Inflammatory macrophage (primary cell): Measurements from ENCODE around the gene TLE6.
"Not testable (repeated sequence)": the region's sequence is repeated elsewhere in the genome, so short reads cannot be mapped to it uniquely, and the experiment has no call there.

ENCODE experiments used
- DNase-seq, 2 donors: peaks; one replicate each; pipeline ENCODE4 v3.0.0-alpha.2; 2020 to 2022

Gene TLE6

DNA sequence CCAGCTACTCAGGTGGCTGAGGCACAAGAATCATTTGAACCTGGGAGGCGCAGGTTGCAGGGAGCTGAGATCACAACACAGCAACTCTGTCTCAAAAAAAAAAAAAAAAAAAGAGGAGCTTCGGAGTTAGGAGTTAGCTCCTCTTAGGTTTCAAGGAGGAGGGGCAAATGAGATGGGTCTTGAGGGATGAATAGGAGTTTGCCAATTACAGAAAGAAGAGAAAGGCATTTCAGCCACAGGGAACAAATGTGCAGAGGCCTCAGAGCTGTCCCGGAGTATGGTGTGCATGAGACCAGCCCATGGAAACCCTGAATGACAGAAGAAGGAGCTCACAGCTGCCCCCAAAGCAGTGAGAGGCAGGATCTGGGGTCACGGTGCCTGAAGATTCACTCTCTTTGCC lies 27.2 kb downstream of the TLE6 start:
- no peak for DNase-seq

- no peak for DNase-seq
Observed at GRCh38 chr19:3005345-3005744, 28.0 kb downstream of the TLE6 start.

DNA sequence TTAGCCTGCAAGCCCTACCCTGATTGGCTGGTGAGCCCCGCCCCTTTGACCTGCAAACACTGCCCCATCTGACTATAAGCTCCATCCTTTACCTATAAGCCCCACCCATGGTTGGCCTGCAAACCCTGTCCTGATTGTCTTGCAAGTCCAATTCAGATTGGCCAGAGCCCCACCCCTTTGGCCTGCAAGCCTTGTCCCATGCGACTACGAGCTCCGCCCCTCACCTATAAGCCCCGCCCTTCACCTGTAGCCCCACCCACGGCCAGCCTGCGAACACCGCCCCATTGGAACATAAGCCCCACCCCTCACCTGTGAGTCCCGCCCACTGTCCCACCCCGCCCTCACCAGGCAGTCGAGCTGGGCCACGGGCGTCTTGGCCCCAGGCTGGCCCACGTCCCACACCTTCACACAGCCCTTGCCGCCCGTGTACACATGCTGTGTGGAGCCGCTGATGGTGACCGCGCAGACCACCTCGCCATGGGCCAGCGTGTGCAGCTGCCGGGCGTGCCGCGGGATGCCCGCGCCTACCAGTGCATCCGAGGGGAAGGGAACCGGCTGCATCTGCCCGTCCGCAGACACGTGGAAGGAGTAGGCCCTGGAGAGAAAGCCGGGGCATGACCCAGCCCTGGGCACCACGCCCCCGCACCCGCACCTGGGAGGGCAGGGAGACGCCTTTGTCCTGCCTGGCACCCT lies 28.9 kb downstream of the TLE6 start:
- no peak for DNase-seq

DNA sequence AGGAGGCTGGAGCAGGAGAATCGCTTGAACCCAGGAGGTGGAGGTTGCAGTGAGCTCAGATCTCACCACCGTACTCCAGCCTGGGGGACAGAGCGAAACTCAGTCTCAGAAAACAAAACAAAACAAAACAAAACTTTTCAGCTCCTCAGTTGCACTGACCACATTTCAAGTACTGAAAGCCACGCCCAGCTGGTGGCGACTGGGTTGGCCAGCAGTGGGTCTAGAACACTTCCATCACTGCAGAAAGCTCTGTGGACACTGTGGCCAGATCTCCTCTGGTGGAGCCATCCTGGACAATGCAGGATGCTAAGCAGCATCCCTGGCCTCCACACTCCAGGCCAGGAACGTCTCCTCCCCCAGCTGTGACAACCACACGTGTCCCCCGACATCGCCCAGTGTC lies 30.6 kb downstream of the TLE6 start:
- DNase-seq: no peak

- no peak for DNase-seq
Observed at GRCh38 chr19:3008994-3009393, 31.6 kb downstream of the TLE6 start.

GRCh38 chr19:3010871-3011270 lies 33.5 kb downstream of the TLE6 start:
- no peak for DNase-seq

GRCh38 chr19:3012059-3012458 lies 34.7 kb downstream of the TLE6 start:
- not testable (repeated sequence) for DNase-seq

DNA sequence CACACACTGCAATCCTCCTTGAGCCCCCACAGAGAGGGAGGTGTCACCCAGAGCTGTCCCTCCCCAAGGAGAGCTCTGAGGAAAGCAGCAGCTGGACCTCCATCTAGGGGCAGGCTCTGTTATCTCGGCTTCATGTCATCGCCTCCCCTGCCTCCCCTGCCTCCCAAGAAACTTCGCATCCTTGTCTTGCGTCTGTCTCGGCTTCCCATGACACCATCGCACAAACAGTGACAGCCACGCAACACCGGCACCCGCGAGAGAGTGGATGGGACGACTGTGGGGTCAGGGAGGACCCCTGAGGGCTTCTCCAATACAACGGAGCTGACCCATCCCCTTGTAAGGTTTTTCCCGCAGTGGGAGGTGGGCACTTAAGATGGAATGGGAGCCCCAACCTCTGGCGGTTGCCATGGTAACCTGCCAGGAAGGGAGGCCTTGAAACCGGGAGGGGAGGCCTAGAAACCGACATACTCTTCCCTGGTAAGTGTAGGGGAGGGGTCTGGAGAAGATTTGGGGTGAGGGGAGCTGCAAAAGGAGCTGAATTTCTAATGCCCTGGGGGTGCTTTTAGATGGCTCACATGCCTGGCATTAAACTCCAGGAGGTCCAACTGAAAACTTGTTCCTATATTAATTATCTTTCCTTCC lies 35.4 kb downstream of the TLE6 start:
- no peak for DNase-seq

DNA sequence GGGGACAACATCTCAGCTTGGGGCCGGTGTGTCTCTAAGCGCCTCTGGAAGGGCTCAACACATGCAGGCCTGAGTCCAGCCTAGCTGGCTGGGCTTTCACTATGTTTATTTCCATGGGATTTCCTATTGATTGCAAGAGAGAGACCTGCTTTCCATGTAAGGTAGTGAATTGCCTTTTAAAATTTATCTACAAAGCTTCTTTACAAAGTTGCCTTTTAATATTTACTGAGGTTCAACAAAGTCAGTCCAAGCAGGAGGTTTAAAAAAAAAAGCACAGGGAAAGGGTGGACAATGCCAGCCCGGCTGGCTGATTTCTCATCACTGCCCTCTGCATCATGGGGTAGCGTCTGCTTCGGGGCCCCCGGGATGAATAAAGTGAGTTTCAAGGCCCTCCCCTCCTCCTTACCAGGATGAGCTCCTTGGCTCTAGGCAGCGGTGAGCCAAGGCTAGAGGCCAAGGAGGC lies 35.9 kb downstream of the TLE6 start:
- DNase-seq: no peak

GRCh38 chr19:3014135-3014534 lies 36.8 kb downstream of the TLE6 start:
- no peak for DNase-seq

GRCh38 chr19:3015126-3016057 lies 38.0 kb downstream of the TLE6 start:
- no peak for DNase-seq

GRCh38 chr19:3017923-3018322 lies 40.6 kb downstream of the TLE6 start:
- DNase-seq: no peak

GRCh38 chr19:3019211-3019854 lies 42.0 kb downstream of the TLE6 start:
- no peak for DNase-seq

- no peak for DNase-seq
Observed at GRCh38 chr19:3020321-3020960, 43.1 kb downstream of the TLE6 start.

- no peak for DNase-seq
Observed at GRCh38 chr19:3024509-3024869, 47.1 kb downstream of the TLE6 start.

DNA sequence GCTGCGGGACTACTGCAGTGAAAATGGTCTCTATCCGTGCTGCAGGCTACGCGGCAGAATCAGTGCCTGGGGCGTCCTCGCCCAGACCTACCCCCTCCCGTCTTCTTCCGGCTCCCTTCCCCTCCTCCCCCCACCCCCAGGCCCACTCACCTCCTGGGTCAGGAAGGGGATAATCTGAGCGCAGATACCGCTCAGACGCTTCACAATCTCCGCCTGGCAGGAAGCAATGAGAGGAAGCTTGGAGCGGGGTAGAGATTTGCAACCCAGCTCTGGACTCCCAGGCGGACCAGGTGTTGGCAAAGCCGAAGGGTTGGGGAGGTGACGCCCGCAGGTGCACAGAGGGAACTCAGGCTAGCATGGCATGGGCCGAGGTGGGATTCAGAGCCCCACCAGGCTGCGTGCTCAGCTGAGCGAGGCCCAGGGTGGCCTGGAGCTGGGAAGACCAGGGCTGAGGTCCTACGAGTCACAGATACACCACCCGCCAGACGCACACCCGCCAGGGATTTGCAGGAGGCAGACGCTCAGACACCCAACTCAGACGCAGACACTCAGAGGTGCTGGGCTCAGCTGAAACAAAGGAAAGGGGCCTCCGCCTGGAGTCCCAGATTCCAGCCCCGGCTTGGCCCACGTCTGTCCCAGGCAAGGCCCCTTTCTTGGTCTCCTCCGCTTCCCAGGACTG lies 47.6 kb downstream of the TLE6 start:
- no peak for DNase-seq

- no peak for DNase-seq
Observed at GRCh38 chr19:3025549-3025886, 48.2 kb downstream of the TLE6 start.

GRCh38 chr19:3026768-3027167 lies 49.4 kb downstream of the TLE6 start:
- no peak for DNase-seq

- no peak for DNase-seq
Observed at GRCh38 chr19:3027292-3027691, 49.9 kb downstream of the TLE6 start.

DNA sequence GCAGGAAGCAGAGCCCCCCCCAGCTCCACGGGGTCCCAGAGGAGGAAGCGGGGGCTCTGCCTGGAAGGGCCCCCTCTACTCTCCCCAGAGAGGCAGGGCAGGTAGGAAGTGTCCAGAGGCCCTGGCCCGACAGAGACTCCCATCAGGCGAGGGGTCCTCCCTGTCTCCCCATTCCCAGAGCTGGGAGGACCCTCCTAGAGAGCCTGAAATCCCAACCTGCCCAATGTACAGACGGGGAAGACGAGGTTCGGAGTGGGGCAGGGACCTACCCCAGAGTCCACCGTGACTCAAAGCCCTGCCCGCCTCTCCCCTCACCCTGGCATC lies 50.6 kb downstream of the TLE6 start:
- no peak for DNase-seq

- no peak for DNase-seq
Observed at GRCh38 chr19:3028305-3029064, 51.1 kb downstream of the TLE6 start.
